Ovary (tissue), 3 donors: ENCODE data around the gene FLNC.

Experiments used
- POLR2A ChIP-seq: fragments of 450-650 bp; IDR thresholded peaks from one replicate; pipeline ENCODE4 v1.6.1; 2017; ENCODE audit warnings: antibody characterized with exemption, mild to moderate bottlenecking, moderate library complexity
- TF ChIP-seq, protein P1 (sequence below), 3 donors: fragments of 450-650 bp in 2 of 3; fragments of 200-600 bp in 1 of 3; IDR thresholded peaks; one replicate each; pipeline versions ENCODE4 v1.5.1 to v1.8.0; 2016 to 2022; ENCODE audit warnings: antibody characterized with exemption in 3 of 3, mild to moderate bottlenecking in 1 of 3
- donor health status: DM: no; HTN: no; CAD: no.

DNA sequence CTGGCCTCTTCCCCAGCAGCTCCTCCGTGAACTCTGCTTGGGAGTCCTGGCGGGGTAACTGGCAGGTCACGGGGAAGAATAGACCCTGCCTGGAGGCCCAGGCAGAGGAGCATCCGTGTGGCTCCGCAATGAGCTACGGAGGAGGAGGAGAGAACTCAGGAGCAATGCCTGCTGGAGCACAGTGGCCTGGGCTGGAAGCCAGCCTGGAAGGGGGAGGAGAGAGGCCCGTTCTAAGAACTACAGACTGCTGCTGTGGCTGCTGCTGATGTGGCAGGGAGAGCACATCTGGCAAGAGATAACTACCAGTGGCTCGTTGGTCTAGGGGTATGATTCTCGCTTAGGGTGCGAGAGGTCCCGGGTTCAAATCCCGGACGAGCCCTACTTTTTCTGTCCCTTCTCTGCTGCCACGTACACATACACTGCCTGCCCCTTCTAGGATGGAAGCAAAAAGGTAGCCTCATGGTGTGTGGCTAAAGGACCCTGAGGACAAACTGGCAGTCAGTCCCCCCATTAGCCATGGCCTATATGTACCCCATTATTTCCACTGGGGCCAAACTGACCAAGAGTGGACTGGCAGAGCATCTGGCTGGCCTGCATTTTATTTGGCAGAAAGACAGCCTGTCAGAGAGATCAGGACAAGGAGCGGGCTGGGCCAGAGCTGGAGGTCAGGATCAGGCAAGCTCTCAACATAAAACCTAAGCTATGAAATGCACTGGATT is 46.9 kb upstream of the FLNC start:
- TF ChIP-seq, protein P1, sequence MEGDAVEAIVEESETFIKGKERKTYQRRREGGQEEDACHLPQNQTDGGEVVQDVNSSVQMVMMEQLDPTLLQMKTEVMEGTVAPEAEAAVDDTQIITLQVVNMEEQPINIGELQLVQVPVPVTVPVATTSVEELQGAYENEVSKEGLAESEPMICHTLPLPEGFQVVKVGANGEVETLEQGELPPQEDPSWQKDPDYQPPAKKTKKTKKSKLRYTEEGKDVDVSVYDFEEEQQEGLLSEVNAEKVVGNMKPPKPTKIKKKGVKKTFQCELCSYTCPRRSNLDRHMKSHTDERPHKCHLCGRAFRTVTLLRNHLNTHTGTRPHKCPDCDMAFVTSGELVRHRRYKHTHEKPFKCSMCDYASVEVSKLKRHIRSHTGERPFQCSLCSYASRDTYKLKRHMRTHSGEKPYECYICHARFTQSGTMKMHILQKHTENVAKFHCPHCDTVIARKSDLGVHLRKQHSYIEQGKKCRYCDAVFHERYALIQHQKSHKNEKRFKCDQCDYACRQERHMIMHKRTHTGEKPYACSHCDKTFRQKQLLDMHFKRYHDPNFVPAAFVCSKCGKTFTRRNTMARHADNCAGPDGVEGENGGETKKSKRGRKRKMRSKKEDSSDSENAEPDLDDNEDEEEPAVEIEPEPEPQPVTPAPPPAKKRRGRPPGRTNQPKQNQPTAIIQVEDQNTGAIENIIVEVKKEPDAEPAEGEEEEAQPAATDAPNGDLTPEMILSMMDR (IDR thresholded peaks at IDR 0.05): no peak
- TF ChIP-seq POLR2A: no peak
